HEK293T (cell line): ENCODE results near the gene PAK5.

Experiments used
- CTCF ChIA-PET: fragments of 350-600 bp; formaldehyde crosslinking; extraction: SDS; loops from one replicate; lab custom pipeline; 2021; ENCODE audit warnings: antibody characterized with exemption, inconsistent platforms; lab: Yijun Ruan, JAX
- POLR2A ChIA-PET: fragments of 350-600 bp; formaldehyde crosslinking; extraction: SDS; loops from one replicate; lab custom pipeline; 2020; ENCODE audit warnings: antibody characterized with exemption, inconsistent platforms; lab: Yijun Ruan, JAX
- DNase-seq: peaks from one replicate; pipeline ENCODE4 v3.0.0; 2012; ENCODE audit warnings: mixed read lengths; ENCODE audit errors: extremely low spot score
- ARNT ChIP-seq: fragments of 450-650 bp; IDR thresholded peaks from 2 replicates; pipeline ENCODE4 v1.6.1; 2017; ENCODE audit warnings: mild to moderate bottlenecking
- BHLHE40 ChIP-seq: fragments of 450-650 bp; IDR thresholded peaks from 2 replicates; pipeline ENCODE4 v1.6.1; 2016; ENCODE audit warnings: mild to moderate bottlenecking, moderate library complexity, borderline replicate concordance
- CTBP1 ChIP-seq: fragments of 450-650 bp; IDR thresholded peaks from 2 replicates; pipeline ENCODE4 v1.6.1; 2016; ENCODE audit warnings: borderline replicate concordance
- ELF4 ChIP-seq: fragments of 450-650 bp; IDR thresholded peaks from 2 replicates; pipeline ENCODE4 v1.6.1; 2017; ENCODE audit warnings: antibody characterized with exemption
- FOXA1 ChIP-seq: fragments of 450-650 bp; IDR thresholded peaks from 2 replicates; pipeline ENCODE4 v1.6.1; 2016; ENCODE audit warnings: mild to moderate bottlenecking
- FOXK2 ChIP-seq: fragments of 450-650 bp; IDR thresholded peaks from 2 replicates; pipeline ENCODE4 v1.6.1; 2016; ENCODE audit warnings: mild to moderate bottlenecking
- FOXM1 ChIP-seq: fragments of 450-650 bp; IDR thresholded peaks from 2 replicates; pipeline ENCODE4 v1.6.1; 2017; ENCODE audit warnings: mild to moderate bottlenecking, borderline replicate concordance
- HDGF ChIP-seq: fragments of 450-650 bp; IDR thresholded peaks from 2 replicates; pipeline ENCODE4 v1.6.1; 2017; ENCODE audit warnings: antibody characterized with exemption, borderline replicate concordance
- L3MBTL2 ChIP-seq: fragments of 450-650 bp; conservative IDR thresholded peaks from 2 replicates; pipeline ENCODE4 v1.6.1; 2016; ENCODE audit warnings: mild to moderate bottlenecking
- LEF1 ChIP-seq: fragments of 450-650 bp; IDR thresholded peaks from 2 replicates; pipeline ENCODE4 v1.6.1; 2017; ENCODE audit warnings: mild to moderate bottlenecking, borderline replicate concordance
- NFRKB ChIP-seq: fragments of 450-650 bp; IDR thresholded peaks from 2 replicates; pipeline ENCODE4 v1.6.1; 2016; ENCODE audit warnings: mild to moderate bottlenecking, moderate library complexity
- SP1 ChIP-seq: fragments of 450-650 bp; IDR thresholded peaks from 2 replicates; pipeline ENCODE4 v1.6.1; 2017
- SUZ12 ChIP-seq: fragments of 450-650 bp; IDR thresholded peaks from 2 replicates; pipeline ENCODE4 v1.6.1; 2016; ENCODE audit warnings: mild to moderate bottlenecking
- TARDBP ChIP-seq: fragments of 450-650 bp; IDR thresholded peaks from 2 replicates; pipeline ENCODE4 v1.6.1; 2016
- ZNF384 ChIP-seq: fragments of 450-650 bp; IDR thresholded peaks from 2 replicates; pipeline ENCODE4 v1.6.1; 2016
- TF ChIP-seq, protein P1 (sequence below): fragments of 450-650 bp; IDR thresholded peaks from 2 replicates; pipeline ENCODE4 v1.6.1; 2016

The PAK5 gene

DNA sequence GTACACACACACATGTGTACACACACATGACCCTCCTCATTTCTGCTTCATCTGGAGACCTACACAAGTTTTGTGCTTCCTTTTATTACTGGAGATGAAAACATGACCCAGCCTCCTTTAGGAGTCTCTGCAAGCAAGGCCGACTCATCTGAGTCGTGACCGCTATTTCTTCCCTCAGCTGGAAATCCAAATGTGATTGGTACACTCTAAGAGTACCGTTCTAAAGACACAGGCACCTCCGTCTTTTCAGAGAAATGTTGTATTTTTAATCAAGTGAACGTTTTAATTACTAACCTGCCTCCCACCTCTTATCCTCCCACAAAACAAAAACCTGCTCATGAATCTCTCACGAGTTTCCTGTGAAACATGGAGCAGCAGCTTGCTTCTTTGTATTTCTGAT lies 261.5 kb downstream of the PAK5 start:
- TF ChIP-seq FOXK2 = no peak
- TF ChIP-seq L3MBTL2 = no peak
- no peak for TF ChIP-seq LEF1
- TF ChIP-seq CTBP1 = no peak
- TF ChIP-seq FOXM1 = no peak
- no peak for TF ChIP-seq ELF4
- TF ChIP-seq ARNT = no peak
- no peak for TF ChIP-seq BHLHE40
- CTCF ChIA-PET = no interaction called here
- POLR2A ChIA-PET = no interaction called here
- DNase-seq = no peak

DNA sequence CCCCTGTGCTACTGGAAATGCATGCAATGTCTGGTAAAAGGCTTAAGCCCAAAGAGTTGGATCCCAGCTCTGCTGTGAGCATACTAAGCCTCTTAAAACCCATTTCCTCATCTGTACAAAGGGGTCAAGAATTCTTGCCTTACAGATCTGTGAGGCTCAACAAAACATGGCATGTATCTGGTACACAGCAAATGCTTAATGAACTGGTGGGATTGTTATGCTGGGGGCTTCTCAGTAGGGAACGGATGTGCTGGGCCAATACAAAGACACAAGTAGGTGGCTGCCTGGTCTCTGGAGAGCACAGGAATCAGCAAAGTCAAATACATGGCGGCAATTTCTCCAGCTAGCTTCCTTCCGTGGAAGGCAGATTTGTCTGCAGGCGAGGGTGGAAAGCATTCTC lies 262.2 kb downstream of the PAK5 start:
- no peak for TF ChIP-seq BHLHE40
- TF ChIP-seq ZNF384 = no peak
- TF ChIP-seq, protein P1, sequence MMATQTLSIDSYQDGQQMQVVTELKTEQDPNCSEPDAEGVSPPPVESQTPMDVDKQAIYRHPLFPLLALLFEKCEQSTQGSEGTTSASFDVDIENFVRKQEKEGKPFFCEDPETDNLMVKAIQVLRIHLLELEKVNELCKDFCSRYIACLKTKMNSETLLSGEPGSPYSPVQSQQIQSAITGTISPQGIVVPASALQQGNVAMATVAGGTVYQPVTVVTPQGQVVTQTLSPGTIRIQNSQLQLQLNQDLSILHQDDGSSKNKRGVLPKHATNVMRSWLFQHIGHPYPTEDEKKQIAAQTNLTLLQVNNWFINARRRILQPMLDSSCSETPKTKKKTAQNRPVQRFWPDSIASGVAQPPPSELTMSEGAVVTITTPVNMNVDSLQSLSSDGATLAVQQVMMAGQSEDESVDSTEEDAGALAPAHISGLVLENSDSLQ = no peak
- no peak for TF ChIP-seq CTBP1
- TF ChIP-seq ARNT = no peak
- no peak for TF ChIP-seq LEF1
- no peak for TF ChIP-seq ELF4
- TF ChIP-seq FOXM1 = no peak
- TF ChIP-seq SUZ12 = no peak
- TF ChIP-seq NFRKB = no peak
- no peak for TF ChIP-seq L3MBTL2
- TF ChIP-seq FOXA1 = no peak
- TF ChIP-seq FOXK2 = no peak
- TF ChIP-seq SP1 = no peak
- TF ChIP-seq HDGF = no peak
- TF ChIP-seq TARDBP = no peak

DNA sequence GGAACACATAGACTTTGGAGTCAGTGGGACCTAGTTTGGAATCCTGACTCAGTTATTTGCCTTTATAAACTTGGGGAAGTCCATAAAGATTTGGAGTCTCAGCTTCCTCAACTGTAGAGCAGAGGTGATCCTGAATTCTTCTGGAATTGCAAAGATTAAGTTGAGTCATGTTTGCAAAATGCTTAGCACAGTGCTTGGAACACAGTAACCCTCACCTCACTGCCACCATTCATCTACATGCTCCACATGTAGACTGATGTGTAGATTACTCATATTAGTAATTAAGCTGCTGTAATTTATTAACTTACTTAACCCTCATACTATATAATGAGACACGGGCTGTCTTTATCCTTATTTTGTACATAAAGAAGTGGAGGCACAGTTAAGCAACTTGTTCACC lies 263.0 kb downstream of the PAK5 start:
- ChIA-PET POLR2A (no interaction called here), CTCF (no interaction called here)
- no peak for TF ChIP-seq FOXK2
- TF ChIP-seq ZNF384 = no peak
- TF ChIP-seq SUZ12 = no peak
- TF ChIP-seq SP1 = no peak
- TF ChIP-seq ELF4 = no peak
- no peak for TF ChIP-seq L3MBTL2
- no peak for TF ChIP-seq NFRKB
- no peak for TF ChIP-seq CTBP1
- no peak for DNase-seq

More for the DNA sequence above, 262.2 kb downstream of the PAK5 start:
- CTCF ChIA-PET = no interaction called here
- DNase-seq = no peak
- POLR2A ChIA-PET = no interaction called here

DNA sequence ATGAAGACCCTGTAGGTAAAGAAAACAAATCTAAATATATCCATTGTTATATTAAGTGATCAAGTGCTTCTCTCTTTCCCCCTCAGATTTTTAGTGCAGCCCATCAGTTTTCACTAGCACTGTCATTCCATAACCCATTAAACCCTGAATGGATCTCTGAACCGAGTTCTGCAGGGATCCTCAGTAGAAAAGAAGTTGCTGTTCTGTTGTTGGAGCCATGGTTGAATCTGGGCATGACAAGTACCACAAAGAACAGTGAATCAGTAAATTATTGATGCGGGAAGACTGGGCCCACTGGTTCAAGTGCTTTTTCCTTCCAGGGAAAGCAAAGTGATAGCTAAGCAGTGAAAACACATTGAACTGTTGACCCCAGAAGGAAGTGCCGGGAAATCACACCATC lies 264.1 kb downstream of the PAK5 start:
- ChIA-PET POLR2A (no interaction called here), CTCF (no interaction called here)
- TF ChIP-seq ZNF384 = no peak
- TF ChIP-seq SP1 = no peak
- TF ChIP-seq HDGF = no peak
- TF ChIP-seq BHLHE40 = no peak
- no peak for TF ChIP-seq FOXA1
- no peak for DNase-seq

DNA sequence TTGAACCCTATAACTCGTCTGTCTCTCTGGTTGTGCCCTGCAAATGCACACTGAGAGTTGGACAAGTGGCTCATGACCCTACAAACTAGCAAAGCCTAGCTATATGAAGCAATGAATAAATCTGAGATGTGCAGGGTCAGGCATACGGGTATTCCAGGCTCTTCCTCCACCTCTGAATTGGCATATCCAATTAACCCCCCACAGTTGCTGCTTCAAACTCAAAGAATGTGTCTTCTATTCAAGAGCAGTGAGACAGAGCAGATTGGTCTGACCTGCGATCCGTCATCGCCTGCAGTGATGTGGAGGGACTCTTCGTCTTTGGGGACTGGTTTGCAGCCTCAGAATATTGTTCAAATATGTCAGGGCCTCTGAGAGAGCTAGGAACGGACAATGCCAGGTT lies 264.7 kb downstream of the PAK5 start:
- TF ChIP-seq ELF4 (no peak), LEF1 (no peak), ARNT (no peak), SP1 (no peak), FOXA1 (no peak), SUZ12 (no peak), NFRKB (no peak), BHLHE40 (no peak), FOXK2 (no peak), L3MBTL2 (no peak), FOXM1 (no peak), HDGF (no peak), TARDBP (no peak), CTBP1 (no peak), ZNF384 (no peak)
- TF ChIP-seq, protein P1 = no peak
- ChIA-PET POLR2A (no interaction called here), CTCF (no interaction called here)
- no peak for DNase-seq

DNA sequence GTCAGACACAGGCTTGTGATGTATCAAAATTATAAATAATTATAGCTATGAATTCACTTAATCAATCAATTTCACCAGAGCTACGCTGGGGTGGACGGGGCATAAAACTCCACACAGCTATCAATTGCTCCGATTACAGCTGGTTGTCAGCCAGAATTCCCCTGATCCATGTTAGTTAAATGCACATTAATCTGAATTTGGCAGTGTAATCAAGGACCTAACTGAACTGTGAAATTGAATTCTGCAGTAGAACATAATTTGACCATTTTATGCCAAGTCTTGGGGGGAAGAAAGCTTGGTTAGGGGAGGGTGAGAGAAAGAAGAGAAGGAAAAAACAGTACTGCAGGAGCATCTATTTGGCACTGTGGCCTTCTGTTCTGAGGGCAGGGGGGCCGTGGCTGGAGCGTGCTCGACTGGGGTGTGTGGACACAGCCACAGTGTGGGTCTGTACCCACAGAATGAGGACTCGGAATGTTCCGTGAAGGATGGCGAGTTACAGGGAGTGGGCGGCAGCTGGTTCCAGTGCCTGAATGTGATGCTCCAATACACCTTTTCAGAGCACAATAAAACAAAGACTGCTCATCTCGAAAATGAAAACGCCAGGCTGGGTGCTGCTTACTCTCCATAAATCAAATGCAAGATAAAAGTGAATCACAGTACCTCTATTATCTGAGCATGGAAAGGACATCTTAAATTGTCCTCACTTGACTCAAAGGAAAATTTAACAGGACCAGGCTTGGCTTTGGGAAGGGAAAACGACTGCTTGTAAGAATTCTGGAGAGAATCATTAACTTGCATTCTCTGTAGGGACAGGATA lies 265.3 kb downstream of the PAK5 start:
- DNase-seq = no peak
- ChIA-PET CTCF (no interaction called here), POLR2A (no interaction called here)
- TF ChIP-seq CTBP1 (no peak), FOXM1 (no peak), ZNF384 (no peak), BHLHE40 (no peak), SUZ12 (no peak), HDGF (no peak), FOXA1 (no peak), NFRKB (no peak), FOXK2 (no peak), L3MBTL2 (no peak), ARNT (no peak), LEF1 (no peak), TARDBP (no peak), ELF4 (no peak), SP1 (no peak)
- TF ChIP-seq, protein P1 = no peak
